GM18907 (cell line): ENCODE results near the gene ANKRD11.
"Not testable (repeated sequence)": the region's sequence is repeated elsewhere in the genome, so short reads cannot be mapped to it uniquely, and the experiment has no call there.

Source experiments
- ATAC-seq: cut with Tn5 transposase; IDR thresholded peaks from one replicate; pipeline ENCODE4 v1.9.1; 2021; ENCODE audit warnings: mild to moderate bottlenecking, moderate library complexity; ENCODE audit not compliant: unreplicated experiment

The ANKRD11 gene

DNA sequence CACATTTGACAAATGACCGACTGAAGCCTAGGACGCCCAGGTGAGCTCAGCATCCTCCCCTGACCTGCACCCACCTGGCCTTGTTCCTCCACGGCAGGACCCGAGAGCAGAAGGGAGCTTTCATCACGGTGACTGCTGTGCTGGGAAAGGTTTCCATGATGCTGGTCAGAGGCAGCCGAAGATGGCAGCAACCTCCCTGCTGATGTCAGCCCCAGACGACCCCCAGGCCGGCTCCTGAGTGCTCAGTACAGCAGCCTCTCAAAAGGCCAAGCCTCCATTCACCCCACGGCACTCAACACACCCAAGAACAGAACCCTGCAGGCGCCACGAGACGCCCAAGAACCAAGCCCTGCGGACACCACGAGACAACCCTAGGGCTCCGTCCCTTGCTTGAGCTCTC lies 119.8 kb downstream of the ANKRD11 start:
- no peak for ATAC-seq

- ATAC-seq: no peak
Observed at GRCh38 chr16:89370081-89370511, 120.3 kb downstream of the ANKRD11 start.

- no peak for ATAC-seq
Observed at GRCh38 chr16:89369266-89369895, 121.0 kb downstream of the ANKRD11 start.

GRCh38 chr16:89368604-89369249 lies 121.6 kb downstream of the ANKRD11 start:
- ATAC-seq: no peak

GRCh38 chr16:89367538-89367915 lies 122.8 kb downstream of the ANKRD11 start:
- no peak for ATAC-seq

- no peak for ATAC-seq
Observed at GRCh38 chr16:89366561-89367537, 123.5 kb downstream of the ANKRD11 start.

GRCh38 chr16:89365996-89366395 lies 124.4 kb downstream of the ANKRD11 start:
- ATAC-seq: no peak

GRCh38 chr16:89365044-89365467 lies 125.3 kb downstream of the ANKRD11 start:
- ATAC-seq: peak; percentile 27

GRCh38 chr16:89364606-89365005 lies 125.8 kb downstream of the ANKRD11 start:
- ATAC-seq: no peak

DNA sequence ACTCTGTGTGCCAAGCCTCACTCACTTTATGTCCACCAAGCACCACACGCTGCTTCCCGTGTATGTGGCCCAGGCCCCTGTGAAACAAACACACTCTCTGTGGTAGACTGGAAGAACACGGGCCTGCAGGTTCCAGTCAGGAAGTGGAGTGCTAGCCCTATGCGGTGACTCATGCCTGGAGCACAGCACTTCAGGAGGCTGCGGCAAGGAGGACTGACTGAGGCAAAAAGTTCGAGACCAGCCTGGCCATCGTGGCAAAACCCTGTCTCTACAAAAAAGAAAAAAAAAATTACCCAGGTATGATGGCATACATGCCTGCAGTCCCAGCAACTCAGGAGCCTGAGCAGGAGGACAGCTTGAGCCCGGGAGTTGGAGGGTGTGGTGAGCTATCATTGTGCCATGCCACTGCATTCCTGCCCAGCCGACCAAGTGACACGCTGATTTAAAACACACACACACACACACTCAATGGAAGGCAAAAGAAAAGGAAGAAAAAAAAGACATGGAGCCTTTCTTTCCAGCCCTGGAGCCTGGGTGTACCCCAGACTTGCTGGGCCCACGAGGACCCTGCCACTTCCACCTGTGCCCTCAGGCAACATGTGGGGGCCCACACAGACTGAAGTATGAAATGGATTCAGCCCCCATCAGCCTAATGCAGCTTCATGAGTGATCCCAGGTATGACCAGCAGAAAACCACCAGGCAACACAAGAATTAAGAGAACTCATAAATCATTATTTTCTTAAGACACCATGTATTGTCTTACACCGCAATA lies 126.6 kb downstream of the ANKRD11 start:
- ATAC-seq: no peak

GRCh38 chr16:89362540-89363223 lies 127.7 kb downstream of the ANKRD11 start:
- ATAC-seq: not testable (repeated sequence)

GRCh38 chr16:89361751-89362539 lies 128.4 kb downstream of the ANKRD11 start:
- peak; percentile 57 for ATAC-seq

DNA sequence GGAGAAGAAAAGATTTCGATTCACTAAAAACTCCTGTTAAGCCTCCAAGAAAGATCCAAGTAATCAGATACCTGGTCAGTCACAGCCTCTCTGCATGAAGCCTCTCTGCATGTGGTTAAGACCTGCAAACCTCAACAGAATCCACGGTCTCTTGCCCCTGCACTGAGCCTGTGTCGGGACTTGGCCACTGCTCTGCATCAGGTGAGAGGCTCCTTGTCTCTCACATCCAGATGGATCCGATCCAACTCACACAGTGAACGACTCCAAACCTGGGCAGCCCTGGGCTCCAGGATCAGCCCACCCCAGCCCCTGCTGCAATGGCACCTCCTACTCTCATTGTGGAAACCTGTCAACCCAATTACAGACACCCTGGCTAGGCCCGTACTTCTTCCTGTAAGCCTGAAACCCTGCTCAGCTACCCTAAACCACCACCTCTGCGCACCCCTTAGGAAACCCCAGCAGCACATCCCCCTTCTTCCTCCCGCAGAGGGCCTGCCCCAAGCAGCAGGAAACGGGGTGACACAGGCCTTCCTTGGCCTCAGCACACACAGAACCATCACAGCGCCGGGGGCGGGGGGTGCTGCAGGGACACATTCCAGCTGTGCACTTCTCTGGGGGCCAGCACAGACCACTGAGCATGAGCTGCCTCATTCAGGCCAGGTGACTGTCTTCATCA lies 129.5 kb downstream of the ANKRD11 start:
- peak; percentile 44 for ATAC-seq

DNA sequence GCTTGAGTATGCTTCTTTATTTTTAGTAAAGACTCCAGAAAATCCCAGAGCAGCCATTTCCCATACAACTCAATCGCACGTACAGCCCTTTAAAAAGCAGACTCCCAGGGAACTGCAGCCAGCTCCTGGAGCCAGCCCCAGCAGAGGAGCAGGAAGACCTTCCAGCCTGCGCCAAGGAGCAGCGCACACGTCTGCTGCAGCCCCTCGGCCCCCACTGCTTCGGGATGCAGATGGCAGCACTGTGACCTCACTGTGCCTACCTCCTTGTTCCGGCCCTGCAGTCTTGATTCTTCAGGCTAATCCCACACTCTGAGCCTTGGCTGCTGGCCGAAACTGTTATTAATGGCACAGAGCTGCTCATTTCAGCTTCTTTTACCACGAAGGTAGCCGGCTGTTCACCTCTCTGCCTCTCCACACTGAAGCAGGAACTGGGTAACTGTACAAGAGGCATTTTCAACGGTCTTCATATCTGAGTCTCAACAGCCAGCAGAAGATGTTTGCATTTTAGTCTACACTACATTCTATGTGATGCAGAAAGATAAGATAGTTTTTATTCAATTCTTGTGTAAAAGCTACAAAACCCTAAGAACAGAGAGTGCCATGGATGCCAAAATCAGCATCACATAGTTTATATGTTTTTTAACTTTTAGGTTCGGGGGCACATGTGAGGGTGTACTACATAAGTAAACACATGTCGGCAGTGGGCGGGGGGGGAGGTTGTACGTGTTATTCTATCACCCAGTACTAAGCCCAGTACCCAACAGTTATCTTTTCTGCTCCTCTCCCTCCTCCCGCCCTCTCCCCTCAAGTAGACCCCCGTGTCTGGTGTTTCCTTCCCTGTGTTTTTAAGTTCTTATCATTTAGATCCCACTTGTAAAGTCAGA lies 130.9 kb downstream of the ANKRD11 start:
- ATAC-seq: no peak

DNA sequence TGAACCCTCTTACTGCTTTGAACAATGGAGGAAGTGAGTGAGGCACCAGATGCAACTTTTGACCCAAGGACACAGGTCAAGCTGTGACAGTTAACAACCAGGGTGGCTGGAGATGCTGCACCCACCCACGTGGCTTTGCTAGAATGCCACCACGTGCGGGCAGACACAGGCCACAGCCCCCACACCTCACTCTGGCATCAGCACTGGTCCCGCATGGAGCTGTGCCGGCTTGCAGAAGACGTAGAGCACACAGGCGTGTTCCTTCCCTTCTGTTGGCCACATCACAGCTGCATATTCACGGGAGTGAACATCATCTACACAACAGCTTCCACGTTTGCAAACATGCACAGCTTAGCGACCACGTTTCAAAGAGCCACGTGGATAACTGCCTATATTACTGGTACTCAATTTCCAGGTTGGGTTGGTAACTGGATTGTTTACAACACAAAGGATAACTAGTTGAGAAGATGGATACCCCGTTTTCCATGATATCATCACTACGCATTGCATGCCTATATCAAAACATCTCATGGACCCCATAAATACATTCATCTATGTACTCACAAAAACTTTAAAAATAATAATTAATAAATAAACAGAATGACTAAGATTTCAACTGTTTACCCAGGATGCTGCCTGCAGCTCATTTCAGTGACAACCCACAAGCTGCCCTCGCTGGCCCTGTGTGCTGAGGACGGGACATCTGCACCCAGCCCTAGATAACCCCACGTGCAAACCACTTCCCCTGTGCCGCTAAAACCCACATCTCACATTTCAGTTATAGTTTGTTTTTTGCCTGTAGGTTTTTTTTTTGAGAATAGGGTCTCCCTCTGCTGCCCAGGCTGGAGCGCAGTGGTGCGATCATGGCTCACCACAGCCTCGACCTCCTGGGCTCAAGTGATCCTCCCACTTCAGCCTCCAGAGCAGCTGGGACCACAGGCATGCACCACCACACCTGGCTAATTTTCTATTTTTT lies 132.0 kb downstream of the ANKRD11 start:
- no peak for ATAC-seq

DNA sequence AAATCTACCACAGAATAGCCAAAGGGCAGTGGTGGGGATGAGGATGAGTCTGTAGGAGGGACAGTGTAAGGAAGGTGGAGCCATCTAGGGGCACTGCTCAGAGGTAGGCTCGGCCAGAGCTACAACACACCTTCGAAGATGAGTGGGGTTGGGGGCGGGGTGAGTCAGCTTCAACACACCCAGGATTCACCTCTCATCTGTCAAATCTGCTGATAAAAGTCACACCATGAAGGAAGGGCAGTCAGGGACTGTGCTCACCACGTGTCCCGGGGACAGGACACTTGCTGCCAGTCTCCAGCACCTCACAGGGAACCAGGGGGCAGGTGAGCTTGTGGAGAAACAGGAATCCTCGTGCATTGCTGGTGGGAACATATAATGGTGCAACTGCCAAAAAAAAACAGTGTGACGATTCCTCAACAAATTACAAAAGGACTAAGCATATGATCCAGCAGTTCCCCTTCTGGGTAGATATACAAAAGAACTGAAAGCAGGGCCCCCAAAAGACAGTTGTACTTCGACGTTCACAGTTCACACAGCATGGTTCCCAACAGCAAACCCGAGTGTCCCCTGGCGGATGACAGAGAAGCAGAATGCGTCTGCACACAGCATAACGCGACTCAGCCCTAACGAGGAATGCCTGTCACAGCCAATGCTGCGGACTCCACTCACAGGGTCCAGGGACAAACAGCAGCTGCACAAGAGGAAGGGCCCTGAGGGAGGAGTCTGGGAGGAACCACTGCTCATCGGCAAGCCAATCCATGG lies 133.1 kb downstream of the ANKRD11 start:
- no peak for ATAC-seq
